HG03066 (cell line): ENCODE measurements around the gene PLXNA2.

Experiments
- ATAC-seq: cut with Tn5 transposase; IDR thresholded peaks from one replicate; pipeline ENCODE4 v1.9.1; 2021; ENCODE audit warnings: low read depth; ENCODE audit not compliant: unreplicated experiment

Gene PLXNA2, protein sequence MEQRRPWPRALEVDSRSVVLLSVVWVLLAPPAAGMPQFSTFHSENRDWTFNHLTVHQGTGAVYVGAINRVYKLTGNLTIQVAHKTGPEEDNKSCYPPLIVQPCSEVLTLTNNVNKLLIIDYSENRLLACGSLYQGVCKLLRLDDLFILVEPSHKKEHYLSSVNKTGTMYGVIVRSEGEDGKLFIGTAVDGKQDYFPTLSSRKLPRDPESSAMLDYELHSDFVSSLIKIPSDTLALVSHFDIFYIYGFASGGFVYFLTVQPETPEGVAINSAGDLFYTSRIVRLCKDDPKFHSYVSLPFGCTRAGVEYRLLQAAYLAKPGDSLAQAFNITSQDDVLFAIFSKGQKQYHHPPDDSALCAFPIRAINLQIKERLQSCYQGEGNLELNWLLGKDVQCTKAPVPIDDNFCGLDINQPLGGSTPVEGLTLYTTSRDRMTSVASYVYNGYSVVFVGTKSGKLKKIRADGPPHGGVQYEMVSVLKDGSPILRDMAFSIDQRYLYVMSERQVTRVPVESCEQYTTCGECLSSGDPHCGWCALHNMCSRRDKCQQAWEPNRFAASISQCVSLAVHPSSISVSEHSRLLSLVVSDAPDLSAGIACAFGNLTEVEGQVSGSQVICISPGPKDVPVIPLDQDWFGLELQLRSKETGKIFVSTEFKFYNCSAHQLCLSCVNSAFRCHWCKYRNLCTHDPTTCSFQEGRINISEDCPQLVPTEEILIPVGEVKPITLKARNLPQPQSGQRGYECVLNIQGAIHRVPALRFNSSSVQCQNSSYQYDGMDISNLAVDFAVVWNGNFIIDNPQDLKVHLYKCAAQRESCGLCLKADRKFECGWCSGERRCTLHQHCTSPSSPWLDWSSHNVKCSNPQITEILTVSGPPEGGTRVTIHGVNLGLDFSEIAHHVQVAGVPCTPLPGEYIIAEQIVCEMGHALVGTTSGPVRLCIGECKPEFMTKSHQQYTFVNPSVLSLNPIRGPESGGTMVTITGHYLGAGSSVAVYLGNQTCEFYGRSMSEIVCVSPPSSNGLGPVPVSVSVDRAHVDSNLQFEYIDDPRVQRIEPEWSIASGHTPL (N-terminal part only)

DNA sequence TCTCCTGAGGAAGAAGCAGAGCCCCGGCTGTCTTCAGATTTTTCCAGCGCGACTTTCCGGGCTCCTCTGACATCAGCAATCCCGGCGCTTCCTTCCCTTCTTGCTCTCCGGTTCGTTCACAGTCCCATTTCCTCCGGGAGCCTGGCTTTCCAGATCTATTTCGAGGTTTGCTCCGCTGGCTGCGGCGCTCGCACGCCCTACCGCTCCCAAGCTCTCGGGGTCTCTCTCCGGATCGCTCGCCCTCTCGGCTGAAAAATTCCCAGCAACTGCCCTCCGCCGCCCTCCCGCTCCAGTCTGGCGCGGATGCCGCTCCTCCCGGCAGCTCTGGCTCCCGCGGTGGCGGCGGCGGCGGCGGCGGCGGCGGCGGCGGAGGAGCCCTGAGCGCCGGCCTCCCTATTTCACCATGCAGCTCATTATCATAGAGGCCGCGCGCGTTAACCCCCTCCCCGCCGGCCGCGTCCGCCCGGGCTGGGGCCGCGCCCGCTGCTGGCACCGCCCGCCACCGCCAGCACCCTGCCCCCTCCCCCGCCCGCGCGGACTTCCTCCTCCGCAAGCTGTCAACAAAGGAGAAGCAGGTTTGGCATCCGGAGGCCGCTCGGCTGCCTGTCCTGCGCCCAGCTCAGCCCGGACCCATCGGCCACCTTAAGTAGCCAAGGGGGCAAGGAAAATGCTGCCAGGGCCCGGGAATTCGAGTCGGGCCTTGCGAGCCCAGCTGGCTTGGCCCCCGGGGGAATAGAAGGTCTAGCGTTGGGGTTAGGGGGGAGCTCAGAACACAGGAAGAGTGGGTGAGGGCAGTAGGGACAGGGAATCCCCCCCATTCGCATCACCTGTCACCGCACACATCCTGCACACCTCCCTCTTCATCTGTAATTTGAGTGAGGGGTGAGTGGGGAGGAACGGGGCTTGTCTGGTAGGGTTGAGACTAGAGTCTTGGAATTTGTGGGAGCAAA lies at the start of gene PLXNA2:
Gene PLXNA2, minus strand, starts transcription at position 418 of the 950 bp plus-strand sequence. CDS start 26,462 bp downstream, outside the sequence.
- ATAC-seq, result no peak

GRCh38 chr1:208292908-208293307 lies 48.7 kb upstream of the PLXNA2 start:
- no peak for ATAC-seq

DNA sequence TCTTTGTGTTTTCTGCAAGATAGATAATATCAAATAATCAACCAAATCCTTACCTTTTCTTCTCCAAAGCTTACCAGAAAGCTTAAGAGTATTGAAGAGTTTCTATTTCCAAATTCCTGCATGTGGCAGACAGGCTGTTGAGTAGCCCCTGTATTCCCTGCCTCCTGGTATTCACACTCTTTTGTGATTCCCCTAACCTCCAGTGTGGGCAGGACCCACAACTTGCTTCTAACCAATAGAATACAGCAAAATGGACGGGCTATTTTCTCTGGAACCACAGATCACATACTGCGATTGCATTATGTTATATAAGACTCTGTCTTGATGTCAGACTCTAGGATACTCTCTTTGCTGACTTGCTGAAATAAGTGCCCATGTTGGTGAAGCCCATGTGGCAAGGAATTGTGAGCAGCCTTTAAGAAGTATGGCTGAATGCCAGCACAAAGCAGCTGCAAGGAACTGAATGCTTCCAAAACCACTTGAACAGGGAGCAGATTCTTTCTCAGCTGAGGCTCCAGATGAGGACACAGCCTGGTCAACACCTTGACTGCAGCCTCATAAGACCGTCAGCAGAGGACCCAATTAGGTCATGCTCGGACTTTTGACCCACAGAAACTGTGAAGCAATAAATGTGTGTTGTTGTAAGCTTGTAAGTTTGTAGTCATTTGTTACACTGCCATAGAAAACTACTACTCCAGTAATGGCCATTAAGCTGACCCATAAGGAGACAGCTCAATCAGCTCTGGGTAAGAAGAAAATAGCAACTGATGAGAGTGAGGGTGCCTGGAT lies 47.9 kb upstream of the PLXNA2 start:
- ATAC-seq, result no peak

DNA sequence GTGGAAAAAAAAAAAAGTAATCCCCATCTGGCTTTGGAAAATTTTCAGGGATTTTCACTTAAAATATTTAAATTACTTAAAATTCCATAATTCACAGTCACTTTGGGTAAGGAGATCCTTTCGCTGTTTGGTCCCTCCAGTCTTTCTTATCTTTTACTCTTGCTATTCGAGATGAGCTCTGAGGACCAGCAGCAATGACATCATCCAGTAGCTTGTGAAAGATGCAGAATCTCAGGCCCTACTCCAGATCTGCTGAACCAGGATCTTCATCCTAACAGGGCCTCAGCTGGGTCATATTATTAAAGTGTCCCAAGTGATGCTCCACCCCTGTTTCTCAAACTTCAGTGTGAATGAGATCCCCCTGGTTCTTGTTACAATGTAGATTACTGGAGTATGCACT lies 46.9 kb upstream of the PLXNA2 start:
- no peak for ATAC-seq

GRCh38 chr1:208289716-208290115 lies 45.5 kb upstream of the PLXNA2 start:
- ATAC-seq, result no peak

GRCh38 chr1:208288495-208288894 lies 44.3 kb upstream of the PLXNA2 start:
- ATAC-seq, result no peak

GRCh38 chr1:208280681-208281450 lies 36.7 kb upstream of the PLXNA2 start:
- ATAC-seq, result no peak

DNA sequence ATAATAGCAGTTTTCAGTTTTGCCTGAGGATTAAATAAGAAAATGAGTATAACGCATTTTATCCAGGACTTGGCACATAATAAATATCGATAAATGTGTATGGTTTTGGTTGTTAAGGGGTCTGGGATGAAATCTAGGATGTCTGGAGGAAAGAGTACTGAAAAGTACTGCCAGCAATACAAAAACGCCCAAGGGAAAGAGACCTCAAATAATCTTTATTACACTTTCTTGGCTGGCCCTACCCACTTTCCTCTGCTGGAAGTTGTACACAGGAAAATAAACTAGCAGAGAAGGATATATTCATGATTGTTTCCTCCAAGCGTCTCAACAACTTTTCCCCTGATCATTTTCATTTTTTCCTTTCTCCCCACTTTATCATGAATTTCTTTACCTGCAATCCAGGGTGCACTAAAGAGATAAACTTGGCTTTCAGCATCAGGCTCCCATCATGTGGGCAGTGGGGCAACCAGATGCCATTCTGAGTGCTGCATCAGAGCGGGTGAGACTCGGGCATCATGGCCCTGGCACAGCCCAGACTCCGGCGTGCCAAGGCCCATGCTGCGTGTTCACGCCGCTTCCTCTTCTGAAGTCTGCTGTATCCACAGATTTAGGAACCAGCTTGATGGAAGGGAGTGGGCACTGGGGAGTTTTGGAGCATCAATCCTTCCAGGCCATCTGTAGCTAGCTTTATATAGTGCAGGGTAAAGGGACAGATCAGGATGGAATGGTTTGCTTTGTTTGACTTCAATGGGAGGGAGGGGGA lies 35.8 kb upstream of the PLXNA2 start:
- ATAC-seq, result no peak

DNA sequence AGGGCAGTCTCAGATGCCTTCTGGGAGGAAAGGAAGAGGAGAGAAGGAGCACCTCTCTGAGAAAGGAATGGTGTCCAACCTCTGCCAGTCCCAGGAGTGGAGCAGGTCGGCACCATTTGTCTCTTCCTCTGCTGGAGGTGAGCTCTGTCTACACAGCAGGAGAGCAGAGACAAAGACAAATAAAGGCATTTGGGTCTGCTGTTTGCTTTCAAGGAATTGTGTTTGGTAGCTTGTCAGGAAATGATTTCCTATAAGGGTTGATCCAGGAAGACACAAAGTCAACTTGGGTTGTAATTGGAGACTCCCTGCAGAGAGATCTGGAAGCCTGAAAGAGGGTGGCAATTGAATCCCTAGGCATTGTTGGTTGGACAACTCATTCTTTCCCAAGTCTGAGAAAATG lies 34.5 kb upstream of the PLXNA2 start:
- no peak for ATAC-seq

GRCh38 chr1:208276757-208277435 lies 32.7 kb upstream of the PLXNA2 start:
- no peak for ATAC-seq

DNA sequence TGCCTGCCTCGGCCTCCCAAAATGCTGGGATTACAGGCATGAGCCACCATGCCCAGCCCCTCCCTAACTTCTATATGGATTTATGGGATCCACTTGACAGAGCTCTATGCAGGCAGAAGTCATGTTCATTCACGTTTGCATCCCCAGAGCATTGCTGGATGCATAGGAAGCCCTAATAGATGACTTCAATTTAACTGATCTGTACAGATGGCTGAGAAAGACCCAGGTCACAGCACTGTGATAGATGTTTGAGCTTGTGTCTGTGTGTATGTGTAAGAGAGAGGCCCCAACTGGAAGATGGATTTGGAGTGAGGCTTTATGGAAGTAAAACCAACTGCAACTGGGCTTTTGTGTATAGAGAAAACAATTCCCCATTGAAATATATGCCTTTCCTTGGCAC lies 30.9 kb upstream of the PLXNA2 start:
- ATAC-seq, result no peak

DNA sequence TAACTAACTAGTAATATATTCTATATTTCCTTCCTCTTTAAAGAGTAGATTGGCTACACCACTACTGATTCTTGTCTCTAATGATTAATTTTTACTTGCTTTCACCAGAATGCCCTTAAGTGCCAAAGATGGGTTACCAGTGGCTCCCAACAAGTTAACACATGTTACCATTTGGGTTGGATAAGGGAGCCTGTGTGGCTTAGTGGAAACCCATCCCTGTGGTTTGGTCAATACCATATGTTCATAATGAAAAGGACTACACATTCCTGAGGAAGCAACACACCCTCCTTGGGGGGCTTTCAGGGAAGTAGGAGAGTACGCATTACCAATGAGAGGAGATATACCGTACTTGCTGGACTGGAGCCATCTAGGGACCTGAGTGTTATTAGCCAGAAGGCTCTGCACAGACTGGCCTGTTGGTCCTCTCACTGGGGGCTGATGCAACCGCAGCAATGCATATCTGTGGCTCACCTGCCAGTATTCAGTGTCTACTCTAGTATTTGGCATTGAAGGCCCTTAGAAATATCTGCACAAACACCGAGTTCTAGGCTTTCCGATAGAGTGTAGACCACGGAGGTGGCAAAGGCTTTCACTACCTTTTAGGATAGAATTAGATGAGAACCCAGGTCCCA lies 29.3 kb upstream of the PLXNA2 start:
- no peak for ATAC-seq

DNA sequence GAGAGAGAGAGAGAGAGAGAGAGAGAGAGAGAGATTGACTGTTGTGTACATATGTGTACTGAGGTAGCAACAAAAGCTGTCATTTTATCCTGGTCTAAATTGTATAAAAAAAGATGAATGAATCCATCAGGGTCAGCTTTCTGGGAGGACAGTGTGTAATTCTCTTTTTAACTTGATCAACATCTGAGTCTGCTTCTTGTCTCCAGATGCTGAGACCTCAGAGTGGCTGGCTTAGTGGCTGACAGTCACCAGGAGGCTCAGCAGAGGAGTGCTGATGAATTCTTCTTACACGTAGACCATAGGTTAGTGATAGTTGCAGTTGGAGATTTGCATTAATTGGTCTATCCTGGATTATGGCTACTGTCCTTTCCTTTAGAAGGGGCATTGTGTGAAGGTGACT lies 28.5 kb upstream of the PLXNA2 start:
- no peak for ATAC-seq

DNA sequence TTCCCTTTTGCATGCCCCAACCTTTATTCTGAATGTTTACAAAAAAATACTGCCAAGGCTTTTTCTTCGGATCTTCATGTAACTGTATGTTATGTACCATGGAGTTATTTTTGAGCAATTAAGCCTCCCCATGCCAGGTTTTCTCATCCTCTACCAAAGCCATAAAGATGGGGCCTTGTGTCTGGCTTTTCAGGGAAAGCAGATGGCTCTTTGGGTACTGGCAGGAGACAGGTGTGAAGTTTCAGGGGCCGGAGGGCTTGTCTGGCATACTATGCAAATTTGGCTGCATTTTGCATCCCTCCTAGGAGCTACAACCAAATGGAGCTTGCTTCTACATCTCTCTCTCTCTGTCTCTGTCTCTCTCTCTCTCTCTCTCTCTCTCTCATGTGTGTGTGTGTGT lies 28.1 kb upstream of the PLXNA2 start:
- no peak for ATAC-seq

DNA sequence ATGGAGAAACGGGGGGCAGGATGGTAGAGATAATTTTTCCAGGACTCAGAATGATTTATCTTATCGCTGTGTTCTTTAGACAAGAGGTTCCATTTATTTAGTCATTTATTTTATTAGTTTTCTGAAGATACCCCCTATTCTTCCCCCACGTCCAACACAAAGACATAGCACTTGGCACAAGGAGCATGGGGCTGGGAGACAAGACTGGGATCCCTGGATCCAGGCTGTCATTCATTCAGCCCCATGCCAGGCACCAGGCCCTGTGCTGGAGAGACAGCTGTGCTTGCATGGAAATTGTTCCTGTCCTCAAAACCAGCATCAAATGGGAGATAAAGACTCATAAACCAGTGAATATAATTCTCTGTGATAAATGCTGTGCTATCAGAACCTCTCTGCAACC lies 27.1 kb upstream of the PLXNA2 start:
- ATAC-seq, result no peak

GRCh38 chr1:208270651-208271141 lies 26.5 kb upstream of the PLXNA2 start:
- no peak for ATAC-seq

- no peak for ATAC-seq
Observed at GRCh38 chr1:208269338-208269666, 25.1 kb upstream of the PLXNA2 start.
